ENCODE results near the gene SNX13. TPM values are rescaled to one million over a fixed set of nuclear protein-coding genes. Genes with fewer than 3 reads are reported as not detected.

SNX13 gene
- total RNA-seq, 1 donor from 2014 or later, result 41.9 TPM

GRCh38 chr7:17807242-17807641, 133.1 kb downstream of the SNX13 start:
- Histone ChIP-seq H3K4me3 (ENCODE audit: low read depth, low read length) (no peak overlapping the region), H3K27me3 (ENCODE audit: control insufficient read depth, insufficient read depth, low read length) (no peaks in the 10 kb centered on the region), H3K36me3 (ENCODE audit: control insufficient read depth, insufficient read depth, low read length) (no peaks in the 10 kb centered on the region)
- TF ChIP-seq CTCF (IDR thresholded peaks at IDR 0.05; ENCODE audit: insufficient read depth, low read length, poor library complexity, severe bottlenecking), result no peak
- no peak for DNase-seq (ENCODE audit: low read depth)

- H3K36me3 ChIP-seq (ENCODE audit: control insufficient read depth, insufficient read depth, low read length), result no peaks in the 10 kb centered on the region
- TF ChIP-seq CTCF (IDR thresholded peaks at IDR 0.05; ENCODE audit: insufficient read depth, low read length, poor library complexity, severe bottlenecking), result no peak
- H3K27me3 ChIP-seq (ENCODE audit: control insufficient read depth, insufficient read depth, low read length), result no peaks in the 10 kb centered on the region
- DNase-seq (ENCODE audit: low read depth), result no peak
- H3K4me3 ChIP-seq (ENCODE audit: low read depth, low read length), result no peak overlapping the region
These were observed 133.7 kb downstream of the SNX13 start for GRCh38 chr7:17806631-17807030.

GRCh38 chr7:17802056-17802455, 138.2 kb downstream of the SNX13 start:
- no peak overlapping the region for H3K4me3 ChIP-seq (ENCODE audit: low read depth, low read length)
- TF ChIP-seq CTCF (IDR thresholded peaks at IDR 0.05; ENCODE audit: insufficient read depth, low read length, poor library complexity, severe bottlenecking), result no peak
- no peaks in the 10 kb centered on the region for H3K27me3 ChIP-seq (ENCODE audit: control insufficient read depth, insufficient read depth, low read length)
- DNase-seq (ENCODE audit: low read depth), result no peak
- no peaks in the 10 kb centered on the region for H3K36me3 ChIP-seq (ENCODE audit: control insufficient read depth, insufficient read depth, low read length)

GRCh38 chr7:17792075-17792936, 148.0 kb downstream of the SNX13 start:
- Histone ChIP-seq H3K27me3 (ENCODE audit: control insufficient read depth, insufficient read depth, low read length) (no peaks in the 10 kb centered on the region), H3K36me3 (ENCODE audit: control insufficient read depth, insufficient read depth, low read length) (no peaks in the 10 kb centered on the region), H3K4me3 (ENCODE audit: low read depth, low read length) (no peak overlapping the region)
- no peak for DNase-seq (ENCODE audit: low read depth)
- no peak for TF ChIP-seq CTCF (IDR thresholded peaks at IDR 0.05; ENCODE audit: insufficient read depth, low read length, poor library complexity, severe bottlenecking)

- H3K36me3 ChIP-seq (ENCODE audit: control insufficient read depth, insufficient read depth, low read length), result no peaks in the 10 kb centered on the region
- H3K27me3 ChIP-seq (ENCODE audit: control insufficient read depth, insufficient read depth, low read length), result no peaks in the 10 kb centered on the region
- no peak for DNase-seq (ENCODE audit: low read depth)
- H3K4me3 ChIP-seq (ENCODE audit: low read depth, low read length), result no peak overlapping the region
- no peak for TF ChIP-seq CTCF (IDR thresholded peaks at IDR 0.05; ENCODE audit: insufficient read depth, low read length, poor library complexity, severe bottlenecking)
These were observed 153.0 kb downstream of the SNX13 start for GRCh38 chr7:17787257-17787656.

Measured in kidney epithelial cell (primary cell).